Measurements from ENCODE around the gene WASF1.

Gene WASF1

GRCh38 chr6:110180228-110181008 lies 948 bp upstream of the WASF1 start, which contains the start of gene CDC40:
TSS of gene CDC40 (plus strand) at chr6:110180427. CDS start at chr6:110180445, 18 bp downstream.
- in situ Hi-C loops (cut with MboI; ENCODE audit: low pct_unique_long_range_greater_than_20kb, low sequenced_read_pairs, unreplicated experiment): no loop called here
- peak; percentile 62 for DNase-seq (ENCODE audit: low spot score)
- no peak for TF ChIP-seq CTCF (IDR thresholded peaks at IDR 0.05; ENCODE audit: extremely low read depth, insufficient read depth, missing control alignments)

DNA sequence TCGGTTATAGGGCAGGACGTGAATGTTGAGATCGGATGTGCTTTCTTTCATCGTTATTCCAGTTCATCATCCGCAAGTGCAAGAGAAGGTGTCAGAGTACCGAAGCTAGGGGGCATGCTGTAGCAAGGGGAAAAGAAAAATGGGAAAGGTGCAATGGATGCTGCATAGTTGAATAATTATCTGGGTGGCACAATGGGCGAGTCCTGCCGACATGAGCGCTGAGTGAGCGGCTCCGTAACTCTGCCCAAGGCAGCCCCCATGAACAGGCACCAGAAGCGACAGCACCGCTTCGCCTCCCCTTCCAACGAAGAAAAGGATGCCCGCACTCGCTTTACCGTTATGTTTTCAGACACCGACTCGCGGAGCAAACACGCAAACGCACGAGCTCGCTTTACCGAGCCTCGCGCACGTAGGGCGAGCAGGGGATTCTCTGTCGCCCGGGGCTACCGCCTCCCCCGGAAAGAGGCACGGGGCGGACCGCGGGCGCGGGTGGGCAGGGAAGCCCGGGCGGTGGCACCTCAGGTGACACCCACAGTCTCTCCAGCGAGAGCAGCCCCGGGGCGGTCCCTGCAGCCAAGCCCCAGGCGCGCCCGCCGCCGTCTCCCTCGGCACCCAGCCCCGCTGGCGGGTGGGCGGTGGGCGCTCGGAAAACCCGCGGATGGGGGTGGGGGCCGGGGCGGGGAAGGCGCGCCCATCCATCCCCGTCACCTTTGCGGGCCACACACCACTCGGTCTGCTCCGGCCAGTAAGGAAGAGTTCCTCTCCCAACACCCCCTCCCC lies 654 bp downstream of the WASF1 start:
- peak; percentile 63 for TF ChIP-seq CTCF (IDR thresholded peaks at IDR 0.05; ENCODE audit: extremely low read depth, insufficient read depth, missing control alignments)
- DNase-seq (ENCODE audit: low spot score): peak; percentile 40
- in situ Hi-C loops (cut with MboI; ENCODE audit: low pct_unique_long_range_greater_than_20kb, low sequenced_read_pairs, unreplicated experiment): no loop called here

DNA sequence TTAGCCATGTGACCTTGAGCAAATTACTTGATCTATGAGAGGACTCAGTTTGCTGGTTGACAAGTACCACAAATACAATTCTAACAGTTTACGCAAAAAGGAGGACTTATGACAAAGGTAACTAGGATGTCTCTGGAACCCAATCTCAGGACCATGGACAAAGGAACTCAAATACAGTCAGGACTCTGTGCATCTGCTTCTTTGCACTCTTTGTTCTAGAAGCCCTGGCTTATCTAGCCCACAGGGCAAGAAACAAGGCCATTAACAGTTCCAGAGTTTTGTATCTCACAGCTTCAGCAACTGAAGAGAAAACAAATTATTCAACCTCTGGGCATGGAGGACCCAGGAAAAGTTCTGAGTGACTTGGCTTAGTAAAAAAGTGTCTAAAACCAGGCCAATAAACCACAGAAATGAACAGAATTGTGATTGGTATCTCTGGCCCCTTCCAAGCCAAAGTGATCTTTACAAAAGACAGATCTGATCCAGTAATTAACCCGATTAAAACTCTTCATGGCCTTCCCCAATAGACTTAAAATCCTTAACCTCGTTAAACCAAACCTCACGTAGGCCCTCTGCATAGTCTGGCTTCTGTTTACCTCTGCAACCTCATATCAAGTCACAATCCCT lies 5.9 kb downstream of the WASF1 start:
- TF ChIP-seq CTCF (IDR thresholded peaks at IDR 0.05; ENCODE audit: extremely low read depth, insufficient read depth, missing control alignments): no peak
- in situ Hi-C loops (cut with MboI; ENCODE audit: low pct_unique_long_range_greater_than_20kb, low sequenced_read_pairs, unreplicated experiment): no loop called here
- DNase-seq (ENCODE audit: low spot score): no peak

- DNase-seq (ENCODE audit: low spot score): no peak
- in situ Hi-C loops (cut with MboI; ENCODE audit: low pct_unique_long_range_greater_than_20kb, low sequenced_read_pairs, unreplicated experiment): no loop called here
- TF ChIP-seq CTCF (IDR thresholded peaks at IDR 0.05; ENCODE audit: extremely low read depth, insufficient read depth, missing control alignments): no peak
These were observed 9.4 kb downstream of the WASF1 start for GRCh38 chr6:110170081-110170480.

GRCh38 chr6:110158479-110158878 lies 21.0 kb downstream of the WASF1 start:
- no peak for DNase-seq (ENCODE audit: low spot score)
- no peak for TF ChIP-seq CTCF (IDR thresholded peaks at IDR 0.05; ENCODE audit: extremely low read depth, insufficient read depth, missing control alignments)
- in situ Hi-C loops (cut with MboI; ENCODE audit: low pct_unique_long_range_greater_than_20kb, low sequenced_read_pairs, unreplicated experiment): no loop called here

DNA sequence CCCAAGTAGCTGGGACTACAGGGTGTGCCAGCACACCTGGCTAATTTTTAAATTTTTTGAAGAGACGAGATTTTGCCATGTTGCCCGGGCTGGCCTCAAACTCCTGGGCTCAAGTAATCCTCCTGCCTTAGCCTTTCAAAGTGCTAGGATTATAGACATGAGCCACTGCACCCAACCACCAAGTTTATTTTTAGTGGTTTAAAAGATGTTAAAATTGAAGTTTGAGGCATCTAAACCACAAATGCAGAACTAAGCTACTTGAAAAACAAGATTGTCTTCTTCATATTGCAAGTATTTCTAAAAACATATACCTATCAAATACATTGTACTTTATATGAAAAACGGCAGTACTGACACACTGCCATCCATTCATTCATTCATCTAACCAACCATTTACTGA lies 31.6 kb downstream of the WASF1 start:
- in situ Hi-C loops (cut with MboI; ENCODE audit: low pct_unique_long_range_greater_than_20kb, low sequenced_read_pairs, unreplicated experiment): no loop called here
- no peak for TF ChIP-seq CTCF (IDR thresholded peaks at IDR 0.05; ENCODE audit: extremely low read depth, insufficient read depth, missing control alignments)
- DNase-seq (ENCODE audit: low spot score): no peak
